Stimulated activated effector memory CD8-positive, alpha-beta T cell treated with anti-CD3 and anti-CD28 coated beads, Interleukin-12 subunit alpha, Interleukin-12 subunit beta, amount 100 ng/mL, for 72 hours (primary cell): Measurements from ENCODE around the gene CBFA2T3.
"Not testable (repeated sequence)": the region's sequence is repeated elsewhere in the genome, so short reads cannot be mapped to it uniquely, and the experiment has no call there.

Source experiments
- ATAC-seq: fragments of 150-1000 bp; cut with Tn5 transposase; 2 replicates; pipeline ENCODE4 v1.10.0; 2021
- DNase-seq, 2 donors: peaks; one replicate each; pipeline ENCODE4 v3.0.0; 2021 to 2022; ENCODE audit warnings: low spot score in 2 of 2
- H3K27ac Mint-ChIP-seq: one replicate; pipeline ENCODE4 v1.8.0; 2022; ENCODE audit warnings: mild to moderate bottlenecking, mixed read lengths
- H3K36me3 Mint-ChIP-seq: one replicate; pipeline ENCODE4 v1.8.0; 2022; ENCODE audit warnings: mild to moderate bottlenecking, mixed read lengths
- H3K4me1 Mint-ChIP-seq: one replicate; pipeline ENCODE4 v1.8.0; 2022; ENCODE audit warnings: mixed read lengths
- H3K4me3 Mint-ChIP-seq: one replicate; pipeline ENCODE4 v1.8.0; 2022; ENCODE audit warnings: mild to moderate bottlenecking, mixed read lengths
- H3K9me3 Mint-ChIP-seq: one replicate; pipeline ENCODE4 v1.8.0; 2022; ENCODE audit warnings: mixed read lengths

CBFA2T3 gene

DNA sequence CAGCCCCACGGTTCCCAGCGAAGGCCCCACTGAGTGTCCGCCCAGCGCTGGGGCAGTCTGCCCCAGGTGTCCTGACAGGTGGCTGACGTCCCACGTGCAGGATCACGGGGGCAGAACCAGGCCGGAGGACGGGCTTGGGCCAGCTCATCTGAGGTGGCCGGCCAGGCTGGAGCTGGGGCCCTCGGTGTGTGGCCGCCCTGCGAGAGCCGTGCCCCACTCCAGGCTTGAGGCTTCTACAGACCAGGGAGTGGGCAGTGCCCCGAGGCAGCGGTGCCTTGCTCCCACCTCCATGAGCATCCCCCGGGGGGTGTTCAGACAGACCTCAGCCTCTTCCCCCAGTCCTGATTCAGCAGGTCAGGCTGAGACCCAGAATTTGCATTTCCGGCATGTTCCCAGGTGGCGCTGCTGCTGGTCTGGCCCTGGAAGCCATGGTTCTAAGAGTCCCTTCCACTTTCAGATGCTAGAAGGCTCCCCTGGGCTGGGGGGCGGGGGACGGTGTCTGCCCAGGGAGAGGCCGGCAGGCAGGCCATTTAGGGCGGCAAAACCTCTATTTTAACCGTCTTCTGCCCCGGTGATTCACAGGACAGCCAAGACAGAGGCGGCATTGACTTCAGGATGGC lies 75.2 kb downstream of the CBFA2T3 start:
- H3K4me1 Mint-ChIP-seq, result peaks cover 5% of the 10 kb centered on the region
- no peak overlapping the region for H3K27ac Mint-ChIP-seq
- no peak for ATAC-seq
- no peak overlapping the region for H3K4me3 Mint-ChIP-seq
- no peaks in the 10 kb centered on the region for H3K9me3 Mint-ChIP-seq
- no peak for DNase-seq
- no peaks in the 10 kb centered on the region for H3K36me3 Mint-ChIP-seq

DNA sequence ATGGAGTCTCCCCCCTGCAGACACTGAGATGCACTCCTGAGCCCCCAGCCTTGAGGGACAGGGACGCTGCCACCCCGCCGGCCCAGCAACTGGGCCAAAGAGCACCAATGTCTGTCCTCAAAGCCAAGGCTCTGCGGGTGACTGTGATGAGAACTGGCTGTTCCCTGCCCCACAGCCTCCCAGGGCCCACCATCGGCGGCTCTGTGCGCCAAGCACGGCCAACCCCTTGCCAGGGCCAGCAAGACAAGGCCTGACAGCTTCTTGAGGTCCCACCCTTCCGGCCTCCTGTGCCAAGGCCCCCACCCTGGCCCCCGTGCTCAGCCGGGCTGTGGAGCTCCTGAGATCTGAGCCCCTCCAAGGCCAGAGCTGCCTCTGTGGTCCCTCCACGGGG lies 76.3 kb downstream of the CBFA2T3 start:
- Mint-ChIP-seq H3K4me3 (no peak overlapping the region), H3K4me1 (no peaks in the 10 kb centered on the region), H3K36me3 (no peaks in the 10 kb centered on the region), H3K9me3 (no peaks in the 10 kb centered on the region), H3K27ac (no peak overlapping the region)
- no peak for ATAC-seq
- no peak for DNase-seq

GRCh38 chr16:88899901-88900661 lies 76.9 kb downstream of the CBFA2T3 start:
- Mint-ChIP-seq H3K27ac (no peak overlapping the region), H3K36me3 (no peaks in the 10 kb centered on the region), H3K9me3 (no peaks in the 10 kb centered on the region), H3K4me1 (no peaks in the 10 kb centered on the region), H3K4me3 (no peak overlapping the region)
- ATAC-seq (no peak), DNase-seq (no peak)

GRCh38 chr16:88897696-88898425 lies 79.1 kb downstream of the CBFA2T3 start:
- H3K9me3 Mint-ChIP-seq, result no peaks in the 10 kb centered on the region
- no peak overlapping the region for H3K4me3 Mint-ChIP-seq
- no peaks in the 10 kb centered on the region for H3K36me3 Mint-ChIP-seq
- DNase-seq, result no peak
- H3K4me1 Mint-ChIP-seq, result no peaks in the 10 kb centered on the region
- ATAC-seq, result no peak
- no peak overlapping the region for H3K27ac Mint-ChIP-seq

DNA sequence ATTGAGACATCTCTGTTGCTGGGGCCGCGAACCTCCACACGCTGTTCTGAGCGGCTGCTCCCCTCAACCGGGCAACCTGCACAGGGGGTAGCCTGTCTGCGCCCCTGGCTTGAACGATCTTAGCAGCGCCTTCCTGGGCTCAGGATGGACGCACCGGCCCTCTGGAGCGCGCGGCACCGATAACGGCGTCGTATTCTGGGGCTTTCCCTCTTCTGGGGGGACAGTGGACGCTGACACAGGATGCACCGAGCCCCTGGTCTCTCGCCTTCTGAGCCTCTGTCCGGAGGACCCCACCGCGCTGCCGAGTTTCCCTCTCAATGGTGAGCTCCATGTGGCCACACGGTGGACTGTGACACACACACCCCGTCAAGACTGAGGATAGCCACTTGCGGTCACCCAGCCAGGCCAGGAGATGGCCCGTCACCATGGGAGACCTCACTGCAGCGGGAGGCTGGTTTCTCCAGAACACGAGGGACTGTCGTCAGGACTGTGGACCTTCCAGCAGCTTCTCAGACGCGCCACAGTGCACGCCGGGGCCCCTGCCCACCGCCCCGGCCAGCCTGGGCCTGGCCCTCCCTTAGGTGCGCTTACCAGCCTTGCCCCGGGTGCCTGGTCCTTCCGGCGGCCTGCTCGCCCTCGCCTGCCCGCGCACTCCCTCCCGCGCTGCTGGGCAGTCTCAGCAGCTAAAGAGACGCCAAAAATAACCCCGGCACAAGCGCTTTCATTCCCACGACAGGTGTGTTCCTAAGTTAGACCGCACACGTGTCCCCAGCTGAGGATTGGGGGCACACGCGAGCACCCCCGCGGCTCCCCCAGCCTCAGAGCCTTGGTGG lies 80.6 kb downstream of the CBFA2T3 start:
- no peak overlapping the region for H3K4me3 Mint-ChIP-seq
- no peak for ATAC-seq

GRCh38 chr16:88895335-88895734 lies 81.7 kb downstream of the CBFA2T3 start:
- ATAC-seq, result no peak
- Mint-ChIP-seq H3K4me1 (no peaks in the 10 kb centered on the region), H3K27ac (no peak overlapping the region), H3K9me3 (no peaks in the 10 kb centered on the region), H3K36me3 (no peaks in the 10 kb centered on the region), H3K4me3 (no peak overlapping the region)
- no peak for DNase-seq

More for the DNA sequence above, 80.6 kb downstream of the CBFA2T3 start:
- no peaks in the 10 kb centered on the region for H3K9me3 Mint-ChIP-seq
- no peaks in the 10 kb centered on the region for H3K36me3 Mint-ChIP-seq
- H3K4me1 Mint-ChIP-seq, result no peaks in the 10 kb centered on the region
- H3K27ac Mint-ChIP-seq, result no peak overlapping the region
- no peak for DNase-seq

- H3K4me1 Mint-ChIP-seq, result no peaks in the 10 kb centered on the region
- H3K9me3 Mint-ChIP-seq, result no peaks in the 10 kb centered on the region
- ATAC-seq, result no peak
- H3K4me3 Mint-ChIP-seq, result no peak overlapping the region
- DNase-seq, result no peak
- no peak overlapping the region for H3K27ac Mint-ChIP-seq
- no peaks in the 10 kb centered on the region for H3K36me3 Mint-ChIP-seq
These were observed 82.2 kb downstream of the CBFA2T3 start for GRCh38 chr16:88894681-88895300.

DNA sequence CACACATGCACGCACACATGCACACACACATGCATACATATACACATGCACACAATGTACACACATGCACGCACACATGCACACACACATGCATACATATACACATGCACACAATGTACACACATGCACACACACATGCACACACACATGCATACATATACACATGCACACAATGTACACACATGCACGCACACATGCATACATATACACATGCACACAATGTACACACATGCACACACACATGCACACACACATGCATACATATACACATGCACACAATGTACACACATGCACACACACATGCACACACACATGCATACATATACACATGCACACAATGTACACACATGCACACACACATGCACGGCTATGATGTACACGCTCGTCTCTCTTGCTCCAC lies 82.7 kb downstream of the CBFA2T3 start:
- not testable (repeated sequence) for H3K4me3 Mint-ChIP-seq, DNase-seq, H3K9me3 Mint-ChIP-seq, H3K27ac Mint-ChIP-seq, ATAC-seq, H3K36me3 Mint-ChIP-seq, H3K4me1 Mint-ChIP-seq

DNA sequence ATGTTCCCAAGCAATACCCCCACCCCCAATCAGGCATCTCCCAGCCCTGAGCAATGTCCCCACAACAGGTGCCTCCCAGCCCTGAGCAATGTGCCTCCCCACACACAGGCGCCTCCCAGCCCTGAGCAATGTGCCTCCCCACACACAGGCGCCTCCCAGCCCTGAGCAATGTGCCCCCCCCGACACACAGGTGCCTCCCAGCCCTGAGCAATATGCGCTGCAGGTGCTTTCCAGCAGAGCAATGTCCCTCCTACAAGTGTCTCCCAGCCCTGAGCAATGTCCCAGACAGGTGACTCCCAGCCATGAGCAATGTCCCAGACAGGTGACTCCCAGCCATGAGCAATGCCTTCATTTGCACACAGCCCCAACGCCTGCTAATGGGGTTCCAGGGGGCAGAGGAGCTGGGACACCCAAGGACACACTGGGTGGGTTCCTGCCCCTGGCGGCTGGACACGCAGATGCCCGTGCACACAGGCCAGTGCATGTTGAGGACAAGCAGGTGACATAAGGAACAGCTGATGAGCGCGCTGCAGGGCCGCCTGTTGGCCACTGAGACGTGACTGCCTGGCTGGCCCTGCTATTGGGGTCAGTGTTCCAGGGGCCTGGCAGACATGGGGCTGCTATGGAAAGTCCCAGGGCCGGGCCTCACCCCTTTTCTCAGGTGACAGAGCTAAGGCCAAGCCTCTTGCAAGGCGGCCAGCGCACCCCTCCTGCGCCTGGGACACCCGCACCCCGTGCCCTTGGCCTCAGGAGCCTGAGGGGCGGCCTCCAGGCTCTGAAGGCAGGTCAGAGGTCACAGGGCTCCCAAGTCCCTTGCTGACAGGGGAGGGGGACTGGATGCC lies 83.7 kb downstream of the CBFA2T3 start:
- ATAC-seq (no peak), DNase-seq (no peak)
- no peak overlapping the region for H3K27ac Mint-ChIP-seq
- H3K4me3 Mint-ChIP-seq, result no peak overlapping the region
- H3K9me3 Mint-ChIP-seq, result no peaks in the 10 kb centered on the region
- no peaks in the 10 kb centered on the region for H3K4me1 Mint-ChIP-seq
- H3K36me3 Mint-ChIP-seq, result no peaks in the 10 kb centered on the region

GRCh38 chr16:88892065-88892464 lies 84.9 kb downstream of the CBFA2T3 start:
- no peaks in the 10 kb centered on the region for H3K4me1 Mint-ChIP-seq
- ATAC-seq, result no peak
- no peak for DNase-seq
- H3K27ac Mint-ChIP-seq, result no peak overlapping the region
- no peaks in the 10 kb centered on the region for H3K36me3 Mint-ChIP-seq
- H3K9me3 Mint-ChIP-seq, result no peaks in the 10 kb centered on the region
- no peak overlapping the region for H3K4me3 Mint-ChIP-seq

- H3K4me1 Mint-ChIP-seq, result no peaks in the 10 kb centered on the region
- no peaks in the 10 kb centered on the region for H3K9me3 Mint-ChIP-seq
- no peak for ATAC-seq
- DNase-seq, result no peak
- H3K36me3 Mint-ChIP-seq, result no peaks in the 10 kb centered on the region
- no peak overlapping the region for H3K4me3 Mint-ChIP-seq
- H3K27ac Mint-ChIP-seq, result no peak overlapping the region
These were observed 85.9 kb downstream of the CBFA2T3 start for GRCh38 chr16:88891083-88891482.

GRCh38 chr16:88889702-88890352 lies 87.2 kb downstream of the CBFA2T3 start:
- not testable (repeated sequence) for DNase-seq, H3K9me3 Mint-ChIP-seq, H3K4me3 Mint-ChIP-seq, H3K4me1 Mint-ChIP-seq, H3K36me3 Mint-ChIP-seq, H3K27ac Mint-ChIP-seq, ATAC-seq

- H3K4me3 Mint-ChIP-seq, result no peak overlapping the region
These were observed 88.3 kb downstream of the CBFA2T3 start for GRCh38 chr16:88888461-88889387.

More at GRCh38 chr16:88888461-88889387, 88.3 kb downstream of the CBFA2T3 start:
- no peak for DNase-seq
- H3K27ac Mint-ChIP-seq, result no peak overlapping the region
- no peak for ATAC-seq
- H3K9me3 Mint-ChIP-seq, result no peaks in the 10 kb centered on the region
- H3K36me3 Mint-ChIP-seq, result no peaks in the 10 kb centered on the region
- no peaks in the 10 kb centered on the region for H3K4me1 Mint-ChIP-seq
